SU-DHL-6 (cell line): ENCODE results near the gene RPE65.

Experiments
- CTCF ChIP-seq: fragments of 200-600 bp; sonication (generic); IDR thresholded peaks from one replicate; pipeline ENCODE4 v1.5.1; 2017; ENCODE audit warnings: antibody characterized with exemption, mild to moderate bottlenecking, low read length, moderate library complexity; ENCODE audit not compliant: insufficient read depth, poor library complexity, severe bottlenecking
- EZH2phosphoT487 ChIP-seq: fragments of 200-600 bp; sonication (generic), shearing (Covaris generic); conservative IDR thresholded peaks from 2 replicates; pipeline ENCODE4 v1.6.1; 2018; ENCODE audit warnings: mild to moderate bottlenecking, antibody characterized with exemption, low read length, moderate library complexity, mixed read lengths

DNA sequence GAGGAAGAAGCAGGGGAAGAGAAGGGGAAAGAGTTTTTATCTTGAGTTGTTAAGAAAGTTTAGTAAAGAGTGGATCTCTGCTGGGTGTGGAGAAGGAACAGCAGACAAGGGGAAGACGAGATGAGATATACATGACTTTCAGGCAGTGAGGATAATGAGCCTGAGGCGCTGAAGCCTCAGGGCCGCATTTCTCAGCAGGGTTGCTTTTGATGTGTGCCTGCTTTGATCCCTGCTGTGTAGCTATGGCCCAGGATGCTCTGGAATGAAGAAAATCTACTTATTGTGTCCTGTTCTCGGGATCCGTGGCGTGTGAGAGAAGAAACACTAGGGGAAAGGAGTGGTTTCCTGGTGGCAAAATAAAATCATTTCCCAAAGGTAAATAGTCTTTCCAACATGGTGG, 15.1 kb upstream of the RPE65 start:
- TF ChIP-seq CTCF (no peak), EZH2phosphoT487 (no peak)
